Measurements from ENCODE around the gene MRPL38. TPM values are rescaled to one million over a fixed set of nuclear protein-coding genes. Genes with fewer than 3 reads are reported as not detected.

MRPL38 gene
- total RNA-seq, 1 experiment from 2014 or later: 219 TPM

DNA sequence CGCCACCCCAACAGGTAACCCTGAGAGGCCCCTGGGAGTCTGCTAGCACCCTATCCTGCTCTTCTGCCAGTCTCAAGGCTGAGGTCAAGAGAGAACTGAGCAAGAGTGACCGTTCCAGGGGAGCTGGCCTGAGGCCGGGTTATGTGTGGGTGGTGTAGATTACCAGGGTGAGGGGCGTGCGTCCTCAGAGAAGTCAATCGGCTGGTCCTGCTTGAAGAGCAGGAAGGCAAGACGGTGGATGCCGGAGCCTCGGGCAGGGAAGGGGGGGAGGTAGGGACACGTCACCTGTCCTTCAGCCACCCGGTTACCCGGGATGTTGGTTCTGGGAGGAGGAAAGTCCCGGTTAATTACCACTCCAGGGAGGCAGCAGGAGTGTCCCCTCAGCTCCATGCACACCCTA, 5.3 kb downstream of the MRPL38 start (continued):
- TF ChIP-seq, protein P1, sequence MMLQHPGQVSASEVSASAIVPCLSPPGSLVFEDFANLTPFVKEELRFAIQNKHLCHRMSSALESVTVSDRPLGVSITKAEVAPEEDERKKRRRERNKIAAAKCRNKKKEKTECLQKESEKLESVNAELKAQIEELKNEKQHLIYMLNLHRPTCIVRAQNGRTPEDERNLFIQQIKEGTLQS (IDR thresholded peaks at IDR 0.05): no peak
- TF ChIP-seq ZNF274 (IDR thresholded peaks at IDR 0.05; ENCODE audit: low read depth, low read length) (no peak), SIN3A (IDR thresholded peaks at IDR 0.05; ENCODE audit: low read depth) (no peak), EZH2 (IDR thresholded peaks at IDR 0.05) (no peak), SP1 (IDR thresholded peaks at IDR 0.05; ENCODE audit: low read depth) (no peak), ELF1 (IDR thresholded peaks at IDR 0.05; ENCODE audit: borderline replicate concordance, low read depth) (no peak)
- TF ChIP-seq, protein P2, sequence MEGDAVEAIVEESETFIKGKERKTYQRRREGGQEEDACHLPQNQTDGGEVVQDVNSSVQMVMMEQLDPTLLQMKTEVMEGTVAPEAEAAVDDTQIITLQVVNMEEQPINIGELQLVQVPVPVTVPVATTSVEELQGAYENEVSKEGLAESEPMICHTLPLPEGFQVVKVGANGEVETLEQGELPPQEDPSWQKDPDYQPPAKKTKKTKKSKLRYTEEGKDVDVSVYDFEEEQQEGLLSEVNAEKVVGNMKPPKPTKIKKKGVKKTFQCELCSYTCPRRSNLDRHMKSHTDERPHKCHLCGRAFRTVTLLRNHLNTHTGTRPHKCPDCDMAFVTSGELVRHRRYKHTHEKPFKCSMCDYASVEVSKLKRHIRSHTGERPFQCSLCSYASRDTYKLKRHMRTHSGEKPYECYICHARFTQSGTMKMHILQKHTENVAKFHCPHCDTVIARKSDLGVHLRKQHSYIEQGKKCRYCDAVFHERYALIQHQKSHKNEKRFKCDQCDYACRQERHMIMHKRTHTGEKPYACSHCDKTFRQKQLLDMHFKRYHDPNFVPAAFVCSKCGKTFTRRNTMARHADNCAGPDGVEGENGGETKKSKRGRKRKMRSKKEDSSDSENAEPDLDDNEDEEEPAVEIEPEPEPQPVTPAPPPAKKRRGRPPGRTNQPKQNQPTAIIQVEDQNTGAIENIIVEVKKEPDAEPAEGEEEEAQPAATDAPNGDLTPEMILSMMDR (IDR thresholded peaks at IDR 0.05 in 2 of 3, conservative IDR thresholded peaks at IDR 0.05 in 1 of 3; ENCODE audit: borderline replicate concordance in 1 of 3, insufficient read depth in 1 of 3, low read depth in 2 of 3, low read length in 2 of 3): no peak

DNA sequence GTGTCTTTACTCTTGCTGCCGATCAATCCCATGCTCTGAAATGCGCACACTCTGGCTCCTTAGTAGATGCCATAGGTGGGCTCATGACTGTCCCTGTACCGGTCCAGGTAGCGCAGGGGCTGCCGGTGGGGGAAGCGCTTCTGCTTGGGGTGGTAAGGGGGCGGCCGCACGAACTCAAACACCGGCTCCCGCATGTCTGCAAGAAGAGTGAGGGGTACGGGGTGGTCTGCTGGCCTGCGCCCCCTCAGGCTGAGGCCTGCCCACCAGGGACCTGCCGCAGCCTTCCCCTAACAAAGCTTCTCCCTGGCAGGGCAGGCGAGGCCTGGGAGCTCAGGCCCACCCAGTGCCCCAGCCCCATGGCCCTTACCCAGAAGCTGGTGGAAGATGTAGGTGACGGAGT, 5.9 kb downstream of the MRPL38 start:
- BruUV-seq (replicated peaks): no TSS peak
- Histone ChIP-seq H3K4me2 (ENCODE audit: low read length) (no peak overlapping the region), H3K4me3 (replicated peaks in 1 of 2; ENCODE audit: low read depth in 1 of 2, low read length in 2 of 2) (no peak overlapping the region), H3K36me3 (ENCODE audit: control insufficient read depth in 1 of 2, insufficient read depth in 2 of 2, low read length in 2 of 2) (peaks cover 24 to 40% of the 10 kb centered on the region in 2 experiments), H3K9me2 (ENCODE audit: insufficient read depth) (no peaks in the 10 kb centered on the region), H3K9ac (ENCODE audit: low read length) (no peak overlapping the region), H3K9me3 (ENCODE audit: control insufficient read depth in 1 of 2, insufficient read depth in 1 of 2, low read depth in 1 of 2, low read length in 2 of 2) (no peaks in the 10 kb centered on the region), H3K27me3 (ENCODE audit: insufficient read depth, low read length) (no peaks in the 10 kb centered on the region), H3K27ac (ENCODE audit: low read depth, low read length) (peak overlapping the region; percentile 100; the same call in 1 of the 2 replicates), H3K4me1 (ENCODE audit: control insufficient read depth in 1 of 2, insufficient read depth in 2 of 2, low read length in 2 of 2) (peaks cover 22 to 36% of the 10 kb centered on the region in 2 experiments), H2AFZ (ENCODE audit: low read depth, low read length, poor library complexity, severe bottlenecking) (no peak overlapping the region), H4K20me1 (ENCODE audit: insufficient read depth) (no peaks in the 10 kb centered on the region), H3K79me2 (ENCODE audit: insufficient read depth, low read length) (peaks cover 46% of the 10 kb centered on the region)
- TF ChIP-seq ZFX (IDR thresholded peaks at IDR 0.05): no peak
- TF ChIP-seq POLR2A (IDR thresholded peaks at IDR 0.05; ENCODE audit: borderline replicate concordance, extremely low read depth, insufficient read depth, insufficient read length): no peak
- no peak for TF ChIP-seq TCF7L2 (IDR thresholded peaks at IDR 0.05; ENCODE audit: borderline replicate concordance, extremely low read depth, insufficient read depth, insufficient read length)
- TF ChIP-seq, protein P3, sequence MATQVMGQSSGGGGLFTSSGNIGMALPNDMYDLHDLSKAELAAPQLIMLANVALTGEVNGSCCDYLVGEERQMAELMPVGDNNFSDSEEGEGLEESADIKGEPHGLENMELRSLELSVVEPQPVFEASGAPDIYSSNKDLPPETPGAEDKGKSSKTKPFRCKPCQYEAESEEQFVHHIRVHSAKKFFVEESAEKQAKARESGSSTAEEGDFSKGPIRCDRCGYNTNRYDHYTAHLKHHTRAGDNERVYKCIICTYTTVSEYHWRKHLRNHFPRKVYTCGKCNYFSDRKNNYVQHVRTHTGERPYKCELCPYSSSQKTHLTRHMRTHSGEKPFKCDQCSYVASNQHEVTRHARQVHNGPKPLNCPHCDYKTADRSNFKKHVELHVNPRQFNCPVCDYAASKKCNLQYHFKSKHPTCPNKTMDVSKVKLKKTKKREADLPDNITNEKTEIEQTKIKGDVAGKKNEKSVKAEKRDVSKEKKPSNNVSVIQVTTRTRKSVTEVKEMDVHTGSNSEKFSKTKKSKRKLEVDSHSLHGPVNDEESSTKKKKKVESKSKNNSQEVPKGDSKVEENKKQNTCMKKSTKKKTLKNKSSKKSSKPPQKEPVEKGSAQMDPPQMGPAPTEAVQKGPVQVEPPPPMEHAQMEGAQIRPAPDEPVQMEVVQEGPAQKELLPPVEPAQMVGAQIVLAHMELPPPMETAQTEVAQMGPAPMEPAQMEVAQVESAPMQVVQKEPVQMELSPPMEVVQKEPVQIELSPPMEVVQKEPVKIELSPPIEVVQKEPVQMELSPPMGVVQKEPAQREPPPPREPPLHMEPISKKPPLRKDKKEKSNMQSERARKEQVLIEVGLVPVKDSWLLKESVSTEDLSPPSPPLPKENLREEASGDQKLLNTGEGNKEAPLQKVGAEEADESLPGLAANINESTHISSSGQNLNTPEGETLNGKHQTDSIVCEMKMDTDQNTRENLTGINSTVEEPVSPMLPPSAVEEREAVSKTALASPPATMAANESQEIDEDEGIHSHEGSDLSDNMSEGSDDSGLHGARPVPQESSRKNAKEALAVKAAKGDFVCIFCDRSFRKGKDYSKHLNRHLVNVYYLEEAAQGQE (IDR thresholded peaks at IDR 0.05; ENCODE audit: low read depth): no peak
- no peak for TF ChIP-seq SRF (IDR thresholded peaks at IDR 0.05; ENCODE audit: low read depth)
- TF ChIP-seq, protein P4, sequence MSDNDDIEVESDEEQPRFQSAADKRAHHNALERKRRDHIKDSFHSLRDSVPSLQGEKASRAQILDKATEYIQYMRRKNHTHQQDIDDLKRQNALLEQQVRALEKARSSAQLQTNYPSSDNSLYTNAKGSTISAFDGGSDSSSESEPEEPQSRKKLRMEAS (IDR thresholded peaks at IDR 0.05): no peak
- TF ChIP-seq CBX3 (IDR thresholded peaks at IDR 0.05; ENCODE audit: low read depth): no peak
- CTCF ChIA-PET: no interaction called here
- intact Hi-C loops (cut with micrococcal nuclease): no loop called here
- DNase-seq (ENCODE audit: low read depth, low spot score): no peak
- POLR2A ChIA-PET: no interaction called here
- RAD21 ChIA-PET (ENCODE audit: low non-redundant PET in 1 of 2, low total read pairs in 2 of 2, uncharacterized antibody in 2 of 2, unreplicated experiment in 2 of 2): no interaction called here
- ATAC-seq: no peak
